Measurements from ENCODE around the gene EMD. TPM values are rescaled to one million over a fixed set of nuclear protein-coding genes. Genes with fewer than 3 reads are reported as not detected.

Gene EMD
- total and polyA plus RNA-seq, 10 of the 15 experiments (the other 5 are each of a cell fraction or from before 2014, with no cell fraction given) = 0.76 to 100 (median 43.2) TPM

GRCh38 chrX:154332561-154332960 lies 46.5 kb upstream of the EMD start:
- no peak overlapping the region for H3K9ac ChIP-seq (ENCODE audit: control insufficient read depth, insufficient read depth, low read length)
- no peaks in the 10 kb centered on the region for H3K79me2 ChIP-seq (ENCODE audit: control insufficient read depth, insufficient read depth, low read length)
- 78% methylated on average over 18 of the region's 29 CpGs for WGBS (ENCODE audit: insufficient coverage, insufficient replicate concordance, low lambda C conversion rate, missing lambda C conversion rate)
- H3K4me3 ChIP-seq = no peak overlapping the region
- no peak for ATAC-seq
- no peaks in the 10 kb centered on the region for H3K27me3 ChIP-seq (replicated peaks in 1 of 2; ENCODE audit: control insufficient read depth in 2 of 2, insufficient read depth in 2 of 2, low read length in 1 of 2)
- peaks cover 21% of the 10 kb centered on the region for H3K4me1 ChIP-seq (ENCODE audit: control insufficient read depth, insufficient read depth, low read length)
- no peaks in the 10 kb centered on the region for H4K20me1 ChIP-seq (ENCODE audit: control insufficient read depth, insufficient read depth)
- ChIA-PET POLR2A (no interaction called here), RAD21 (ENCODE audit: unreplicated experiment) (no interaction called here), SMC1A (ENCODE audit: uncharacterized antibody, unreplicated experiment) (no interaction called here), CTCF (no interaction called here)
- TF ChIP-seq E4F1 (IDR thresholded peaks at IDR 0.05; ENCODE audit: borderline replicate concordance, partially characterized antibody) (no peak), FOXM1 (IDR thresholded peaks at IDR 0.05; ENCODE audit: low read depth, low read length) (no peak), RELA (IDR thresholded peaks at IDR 0.05; ENCODE audit: borderline replicate concordance, partially characterized antibody) (no peak), EP300 (IDR thresholded peaks at IDR 0.05; ENCODE audit: borderline replicate concordance in 1 of 2, control insufficient read depth in 1 of 2, low read depth in 2 of 2, low read length in 2 of 2) (no peak), SRF (IDR thresholded peaks at IDR 0.05; ENCODE audit: low read depth in 2 of 2, low read length in 2 of 2) (no peak), ATF3 (IDR thresholded peaks at IDR 0.05; ENCODE audit: borderline replicate concordance, extremely low read depth, low read depth, low read length) (no peak), PKNOX1 (IDR thresholded peaks at IDR 0.05) (no peak)
- FAIRE-seq = no peak
- no peaks in the 10 kb centered on the region for H3K36me3 ChIP-seq (ENCODE audit: control insufficient read depth in 2 of 2, insufficient read depth in 2 of 2, low read length in 1 of 2)
- H3K9me3 ChIP-seq (replicated peaks; ENCODE audit: control insufficient read depth, insufficient read depth, low read length) = no peaks in the 10 kb centered on the region
- BruUV-seq (replicated peaks) = no TSS peak
- no peak overlapping the region for H2AFZ ChIP-seq (ENCODE audit: control insufficient read depth, low read depth, low read length)
- DNase-seq (ENCODE audit: low read depth, low spot score) = no peak
- in situ Hi-C loops (cut with MboI) (no loop called here), intact Hi-C loops (cut with micrococcal nuclease; ENCODE audit: unreplicated experiment) (no loop called here)
- H3K4me2 ChIP-seq (ENCODE audit: control insufficient read depth, insufficient read depth) = no peak overlapping the region
- no peak overlapping the region for H3K27ac ChIP-seq (ENCODE audit: control insufficient read depth, insufficient read depth)
